Right lung (tissue), 10 donors: ENCODE measurements around the gene IFI30. TPM values are rescaled to one million over a fixed set of nuclear protein-coding genes. Genes with fewer than 3 reads are reported as not detected.

Experiments
- DNase-seq, 2 donors: peaks; one replicate each; pipeline ENCODE4 v3.0.0-alpha.2; 2013
- long read RNA-seq, 8 donors: transcript quantifications; one replicate each; lab custom pipeline, GENCODE V29; 2026
- polyA plus RNA-seq, 5 donors: library from polyadenylated mRNA; unstranded; fragments of 120-200 nt; gene quantifications; one replicate each; pipeline versions ENCODE4 v1.2.1 to v1.2.3, GENCODE V29; 2013; ENCODE audit warnings: inconsistent platforms in 1 of 5, low replicate concordance in 1 of 5; ENCODE audit not compliant: insufficient read length in 5 of 5, insufficient read depth in 1 of 5

Gene IFI30
- 10 to 100 TPM in 3 of 5 donors, 1 to 10 TPM in 2; 9.1 to 25.8 (median 10.9) TPM for polyA plus RNA-seq
- long read RNA-seq, donor 1, transcript IFI30-201 (7 exons, 1,134 nt) = major isoform, 19 of 19 reads
- long read RNA-seq, donor 1, partial matches to known transcripts = 0 of 19 reads
- long read RNA-seq, donor 1, other reads (novel, unspliced or antisense) = 0 of 19 reads
- long read RNA-seq, donor 2, transcript IFI30-201 (7 exons, 1,134 nt) = major isoform, 12 of 12 reads
- long read RNA-seq, donor 2, partial matches to known transcripts = 0 of 12 reads
- long read RNA-seq, donor 2, other reads (novel, unspliced or antisense) = 0 of 12 reads
- long read RNA-seq, donor 3, transcript IFI30-201 (7 exons, 1,134 nt) = major isoform, 16 of 16 reads
- long read RNA-seq, donor 3, partial matches to known transcripts = 0 of 16 reads
- long read RNA-seq, donor 3, other reads (novel, unspliced or antisense) = 0 of 16 reads
- long read RNA-seq, donor 4, transcript IFI30-201 (7 exons, 1,134 nt) = major isoform, 14 of 14 reads
- long read RNA-seq, donor 4, partial matches to known transcripts = 0 of 14 reads
- long read RNA-seq, donor 4, other reads (novel, unspliced or antisense) = 0 of 14 reads
- long read RNA-seq, donor 5, transcript IFI30-201 (7 exons, 1,134 nt) = major isoform, 17 of 17 reads
- long read RNA-seq, donor 5, partial matches to known transcripts = 0 of 17 reads
- long read RNA-seq, donor 5, other reads (novel, unspliced or antisense) = 0 of 17 reads
- long read RNA-seq, donor 6, transcript IFI30-201 (7 exons, 1,134 nt) = major isoform, 22 of 22 reads
- long read RNA-seq, donor 6, partial matches to known transcripts = 0 of 22 reads
- long read RNA-seq, donor 6, other reads (novel, unspliced or antisense) = 0 of 22 reads
- long read RNA-seq, donor 7, transcript IFI30-201 (7 exons, 1,134 nt) = major isoform, 14 of 14 reads
- long read RNA-seq, donor 7, partial matches to known transcripts = 0 of 14 reads
- long read RNA-seq, donor 7, other reads (novel, unspliced or antisense) = 0 of 14 reads
- long read RNA-seq, donor 8, partial matches to known transcripts = 0 of 3 reads
- long read RNA-seq, donor 8, other reads (novel, unspliced or antisense) = 0 of 3 reads

DNA sequence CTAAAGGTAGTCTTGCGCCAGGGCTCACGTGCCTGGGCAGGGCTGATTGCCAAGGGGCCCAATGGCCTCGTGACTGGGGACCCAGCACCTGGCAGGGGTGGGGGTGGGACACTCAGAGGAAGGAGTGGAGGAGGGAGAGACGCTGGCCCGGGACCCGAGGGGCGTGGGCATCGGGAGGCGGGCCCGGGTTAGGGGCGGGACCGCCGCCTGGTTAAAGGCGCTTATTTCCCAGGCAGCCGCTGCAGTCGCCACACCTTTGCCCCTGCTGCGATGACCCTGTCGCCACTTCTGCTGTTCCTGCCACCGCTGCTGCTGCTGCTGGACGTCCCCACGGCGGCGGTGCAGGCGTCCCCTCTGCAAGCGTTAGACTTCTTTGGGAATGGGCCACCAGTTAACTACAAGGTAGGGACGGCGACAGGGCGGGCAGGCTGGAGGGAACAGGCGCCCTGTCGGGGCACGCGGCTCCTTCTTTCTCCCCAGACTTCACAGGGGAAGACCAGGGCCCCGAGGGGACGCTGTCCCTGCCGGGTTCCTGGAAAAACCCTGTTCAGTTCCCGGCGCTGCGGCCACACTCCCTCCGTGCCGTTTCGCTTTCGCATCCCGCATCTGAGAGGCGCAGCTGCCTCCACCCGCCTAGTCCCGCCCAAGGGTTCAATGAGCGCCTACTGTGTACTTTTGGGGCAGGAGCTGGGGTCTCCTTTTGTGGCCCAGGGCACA is at the start of gene IFI30:
Gene IFI30, plus strand, starts transcription at position 242 of the 717 bp plus-strand sequence. Its CDS starts 29 bp downstream, at position 271.
- peak in 1 of 2 donors; percentile 71 for DNase-seq

GRCh38 chr19:18123819-18124218 is 49.8 kb upstream of the IFI30 start:
- DNase-seq = no peak

- no peak for DNase-seq
Measured at GRCh38 chr19:18126097-18126496, 47.5 kb upstream of the IFI30 start.

DNA sequence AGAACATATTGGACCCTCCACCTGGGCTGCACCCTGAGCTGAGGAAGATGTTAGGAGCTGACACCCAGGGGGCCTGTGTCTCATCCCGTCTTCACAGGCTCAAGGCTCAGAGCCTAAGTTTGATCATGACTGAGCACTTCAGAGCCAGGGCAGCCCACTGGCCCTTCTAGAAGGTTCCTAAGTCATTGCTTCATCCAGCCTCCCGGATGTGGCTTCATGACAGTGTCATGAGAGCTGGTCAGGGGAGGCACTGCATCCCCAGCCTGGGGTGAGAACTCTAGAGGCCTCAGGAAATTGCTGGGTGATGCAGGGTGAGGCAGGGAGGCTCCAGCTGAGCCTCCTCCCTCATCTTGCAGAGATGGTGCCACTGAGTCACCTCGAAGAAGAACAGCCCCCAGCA is 45.6 kb upstream of the IFI30 start:
- no peak for DNase-seq

GRCh38 chr19:18128805-18129204 is 44.8 kb upstream of the IFI30 start:
- DNase-seq = no peak

GRCh38 chr19:18130523-18131242 is 42.9 kb upstream of the IFI30 start:
- DNase-seq = no peak

DNA sequence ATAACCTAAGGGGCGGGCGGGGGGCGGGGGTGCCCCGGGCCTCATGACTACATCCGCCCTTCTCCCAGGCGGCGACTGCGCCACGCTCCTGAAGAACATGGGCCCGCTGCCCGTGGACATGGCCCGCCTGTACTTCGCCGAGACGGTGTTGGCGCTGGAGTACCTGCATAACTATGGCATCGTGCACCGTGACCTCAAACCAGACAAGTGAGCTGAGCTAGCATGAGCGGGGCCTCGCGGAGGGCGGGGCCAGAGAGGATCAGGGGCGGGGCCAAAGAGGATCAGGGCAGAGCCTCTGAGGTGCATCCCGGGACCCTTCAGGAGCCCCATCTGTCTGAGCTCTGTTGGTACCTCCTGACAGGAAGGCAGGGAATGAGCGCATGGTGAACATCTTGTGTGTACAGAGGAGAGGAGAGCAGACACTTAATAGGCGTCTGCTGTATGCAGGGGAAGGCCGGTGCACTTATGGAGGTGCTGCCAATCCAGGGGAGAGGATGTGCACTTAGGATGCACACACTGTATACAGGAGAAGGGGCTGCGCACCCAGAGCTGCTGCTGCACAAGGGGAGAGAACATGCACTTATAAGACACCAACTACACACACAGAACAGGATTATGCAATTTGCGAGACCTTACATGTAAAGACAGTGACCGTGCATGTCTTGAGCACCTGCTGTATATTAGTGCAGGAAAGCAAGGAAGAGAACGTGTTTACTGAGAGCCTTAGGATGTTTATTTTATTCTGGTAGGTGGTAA is 41.6 kb upstream of the IFI30 start:
- DNase-seq = no peak

- DNase-seq = no peak
Measured at GRCh38 chr19:18135712-18136584, 37.7 kb upstream of the IFI30 start.

DNA sequence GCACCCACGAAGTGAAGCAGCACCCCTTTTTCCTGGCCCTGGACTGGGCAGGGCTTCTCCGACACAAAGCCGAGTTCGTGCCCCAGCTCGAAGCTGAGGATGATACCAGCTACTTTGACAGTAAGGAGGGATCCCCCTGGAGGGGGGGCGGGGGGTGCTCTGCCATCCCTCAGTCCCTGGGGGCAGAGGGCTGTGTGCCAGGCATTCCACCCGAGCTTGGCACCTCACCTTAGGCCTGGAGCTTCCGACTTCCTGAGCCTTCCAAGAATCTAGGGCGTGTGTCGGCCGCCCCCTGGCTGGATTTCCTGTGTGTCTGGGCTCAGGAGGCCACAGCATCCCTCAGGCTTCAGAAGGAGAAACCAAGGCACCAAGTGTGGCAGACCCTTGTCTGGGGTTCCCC is 36.4 kb upstream of the IFI30 start:
- no peak for DNase-seq

DNA sequence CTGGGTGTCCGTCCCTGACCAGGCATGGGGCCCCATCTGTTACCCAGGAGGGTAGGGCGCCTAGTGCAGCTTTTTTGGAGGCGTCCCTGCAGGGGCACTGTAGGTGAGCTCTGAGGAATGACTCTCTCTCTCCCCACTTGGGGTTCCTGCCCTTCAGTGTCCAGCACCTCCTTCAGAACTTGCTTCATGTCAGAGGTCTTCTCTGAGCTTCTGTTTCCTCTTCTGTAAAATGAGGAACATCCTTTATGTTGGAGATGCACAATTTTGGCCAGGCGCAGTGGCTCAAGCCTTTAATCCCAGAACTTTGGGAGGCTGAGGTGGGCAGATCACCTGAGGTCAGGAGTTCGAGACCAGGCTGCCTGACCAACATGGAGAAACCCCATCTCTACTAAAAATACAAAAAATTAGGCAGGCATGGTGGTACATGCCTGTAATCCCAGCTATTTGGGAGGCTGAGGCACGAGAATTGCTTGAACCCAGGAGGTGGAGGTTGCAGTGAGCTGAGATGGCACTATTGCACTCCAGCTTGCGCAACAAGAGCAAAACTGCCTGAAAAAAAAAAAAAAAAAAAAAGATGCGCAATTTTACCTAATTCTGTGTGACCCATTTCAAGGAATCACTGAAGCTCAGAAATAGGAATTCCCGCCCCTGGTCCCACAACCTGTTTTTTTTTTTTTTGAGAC is 35.8 kb upstream of the IFI30 start:
- no peak for DNase-seq

- no peak for DNase-seq
Measured at GRCh38 chr19:18140473-18140872, 33.1 kb upstream of the IFI30 start.

GRCh38 chr19:18141031-18141430 is 32.6 kb upstream of the IFI30 start:
- DNase-seq = no peak

GRCh38 chr19:18143902-18144301 is 29.7 kb upstream of the IFI30 start:
- DNase-seq = no peak

- DNase-seq = no peak
Measured at GRCh38 chr19:18144361-18144760, 29.3 kb upstream of the IFI30 start.

DNA sequence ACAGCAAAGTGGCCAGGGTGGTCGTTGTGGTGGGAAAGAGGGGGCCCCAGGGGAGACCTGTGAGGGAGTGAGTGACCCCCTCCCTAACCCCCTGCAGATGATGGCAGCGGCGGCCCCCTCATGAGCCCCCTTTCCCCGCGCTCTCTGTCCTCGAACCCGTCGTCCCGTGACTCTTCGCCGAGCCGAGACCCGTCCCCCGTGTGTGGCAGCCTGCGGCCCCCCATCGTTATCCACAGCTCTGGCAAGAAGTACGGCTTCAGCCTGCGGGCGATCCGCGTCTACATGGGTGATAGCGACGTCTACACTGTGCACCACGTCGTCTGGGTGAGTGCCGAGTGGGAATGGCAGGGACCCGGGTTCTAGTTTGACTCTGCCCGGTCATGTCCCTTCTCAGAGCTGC is 28.7 kb upstream of the IFI30 start:
- DNase-seq = no peak

GRCh38 chr19:18145391-18145999 is 28.1 kb upstream of the IFI30 start:
- no peak for DNase-seq

DNA sequence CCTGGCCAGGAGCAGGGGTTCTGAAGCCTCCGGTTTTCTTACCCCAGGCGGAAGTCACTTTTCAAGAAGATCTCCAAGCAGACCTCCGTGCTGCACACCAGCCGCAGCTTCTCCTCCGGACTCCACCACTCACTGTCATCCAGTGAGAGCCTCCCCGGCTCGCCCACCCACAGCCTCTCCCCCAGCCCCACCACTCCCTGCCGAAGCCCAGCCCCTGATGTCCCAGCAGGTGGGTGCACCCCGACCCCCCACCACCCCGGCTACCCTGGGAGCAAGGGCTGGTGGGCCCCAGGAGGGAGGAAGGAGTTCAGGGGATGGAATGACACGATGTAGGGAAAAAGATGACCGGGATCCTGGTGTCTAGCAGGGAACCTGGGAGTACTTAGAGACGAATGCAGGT is 26.2 kb upstream of the IFI30 start:
- DNase-seq = no peak

GRCh38 chr19:18149596-18149975 is 24.0 kb upstream of the IFI30 start:
- no peak for DNase-seq
